Mucosa of rectum (tissue), 2 donors: ENCODE measurements around the gene FAM200A.
"Not testable (repeated sequence)": the region's sequence is repeated elsewhere in the genome, so short reads cannot be mapped to it uniquely, and the experiment has no call there.

ENCODE experiments used
- H3K27ac ChIP-seq, 2 donors: one replicate each; pipeline ENCODE4 v1.7.0; 2013; ENCODE audit warnings: inconsistent platforms in 2 of 2, low read depth in 2 of 2, low read length in 2 of 2
- H3K27me3 ChIP-seq, 2 donors: one replicate each; pipeline ENCODE4 v1.7.0; 2013; ENCODE audit warnings: low read length in 2 of 2; ENCODE audit not compliant: control insufficient read depth in 2 of 2, insufficient read depth in 2 of 2
- H3K36me3 ChIP-seq, 2 donors: one replicate each; pipeline ENCODE4 v1.7.0; 2013; ENCODE audit warnings: low read length in 2 of 2; ENCODE audit not compliant: control insufficient read depth in 2 of 2, insufficient read depth in 2 of 2
- H3K4me1 ChIP-seq, 2 donors: one replicate each; pipeline ENCODE4 v1.7.0; 2013; ENCODE audit warnings: low read length in 2 of 2, mild to moderate bottlenecking in 1 of 2; ENCODE audit not compliant: control insufficient read depth in 2 of 2, insufficient read depth in 2 of 2
- H3K4me3 ChIP-seq, 2 donors: one replicate each; pipeline ENCODE4 v1.7.0; 2013; ENCODE audit warnings: low read length in 2 of 2
- H3K9ac ChIP-seq, 2 donors: one replicate each; pipeline ENCODE4 v1.7.0; 2013; ENCODE audit warnings: low read length in 2 of 2, low read depth in 1 of 2, mild to moderate bottlenecking in 1 of 2
- H3K9me3 ChIP-seq, 2 donors: one replicate each; pipeline ENCODE4 v1.7.0; 2013; ENCODE audit warnings: low read length in 2 of 2; ENCODE audit not compliant: control insufficient read depth in 2 of 2
- donor health status: healthy.
- donor health status: Normal muscosa, but diverticular disease.

Gene FAM200A

DNA sequence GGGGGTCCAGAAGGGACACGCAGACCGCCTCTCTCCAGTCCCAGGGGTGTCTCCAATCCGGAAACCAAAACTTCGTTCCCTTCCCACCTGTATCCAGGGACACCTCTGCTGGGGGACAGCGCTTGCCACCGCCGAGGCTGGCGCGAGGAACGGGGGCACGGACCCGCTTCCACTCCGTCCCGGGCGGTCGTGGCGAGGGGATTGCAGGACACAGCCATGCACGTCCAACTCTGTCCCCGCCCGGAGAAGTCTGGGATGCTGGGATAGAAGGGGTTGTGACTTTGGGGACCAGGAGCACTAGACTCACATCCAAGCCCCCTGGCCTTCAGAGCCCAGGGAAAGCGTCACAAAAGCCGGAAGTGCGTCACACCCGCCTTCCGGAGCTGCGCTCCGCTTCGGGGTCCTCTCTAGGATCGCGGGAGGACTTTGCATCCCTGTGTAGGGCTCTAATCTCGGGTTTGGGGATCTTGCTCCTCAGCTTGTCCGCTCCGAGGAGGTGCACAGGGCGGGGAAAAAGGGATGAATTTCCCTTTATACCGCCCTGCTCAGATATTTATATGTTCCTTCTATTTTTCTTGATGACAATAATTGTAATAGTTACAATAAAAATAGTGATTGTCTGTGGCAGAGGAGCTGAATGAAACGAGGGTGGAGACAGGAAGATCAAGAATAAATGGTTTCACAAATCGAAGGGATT, at the start of gene FAM200A:
FAM200A (minus strand) TSS at position 348 of the 697 bp plus-strand sequence. CDS start 3,707 bp downstream, outside the sequence.
- Histone ChIP-seq H3K27me3 (no peaks in the 10 kb centered on the region), H3K9me3 (no peaks in the 10 kb centered on the region), H3K4me3 (peak within 1 kb of the TSS; percentile 91 to 97), H3K36me3 (peaks cover 13 to 24% of the 10 kb centered on the region in 2 donors), H3K27ac (peak within 1 kb of the TSS; percentile 50 to 84), H3K9ac (peak within 1 kb of the TSS; percentile 92 to 99), H3K4me1 (peaks cover 0 to 5% of the 10 kb centered on the region in 2 donors)

DNA sequence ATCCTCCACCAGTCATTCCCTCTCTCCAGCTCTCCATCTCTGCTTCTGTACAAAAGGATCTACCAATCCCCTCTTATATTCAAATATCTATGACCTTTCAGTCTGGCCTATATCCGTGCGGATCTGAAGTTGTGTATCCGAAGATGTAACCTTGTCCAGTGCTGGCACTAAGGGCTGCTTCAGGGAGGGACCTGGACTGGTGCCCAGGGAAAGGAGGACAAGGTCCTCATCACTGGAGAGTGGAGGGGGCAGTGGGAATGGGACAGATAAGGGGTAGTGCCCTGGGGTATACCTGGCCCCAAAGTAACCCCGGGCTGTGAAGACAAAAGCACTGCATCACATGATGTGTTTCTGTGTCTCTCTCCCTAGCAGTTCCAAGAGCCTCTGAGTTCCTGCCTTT, 47.9 kb upstream of the FAM200A start:
- Histone ChIP-seq H3K4me3 (no peak overlapping the region), H3K27me3 (no peaks in the 10 kb centered on the region), H3K4me1 (no peaks in the 10 kb centered on the region), H3K27ac (no peak overlapping the region), H3K36me3 (no peaks in the 10 kb centered on the region), H3K9ac (no peak overlapping the region), H3K9me3 (no peaks in the 10 kb centered on the region)

DNA sequence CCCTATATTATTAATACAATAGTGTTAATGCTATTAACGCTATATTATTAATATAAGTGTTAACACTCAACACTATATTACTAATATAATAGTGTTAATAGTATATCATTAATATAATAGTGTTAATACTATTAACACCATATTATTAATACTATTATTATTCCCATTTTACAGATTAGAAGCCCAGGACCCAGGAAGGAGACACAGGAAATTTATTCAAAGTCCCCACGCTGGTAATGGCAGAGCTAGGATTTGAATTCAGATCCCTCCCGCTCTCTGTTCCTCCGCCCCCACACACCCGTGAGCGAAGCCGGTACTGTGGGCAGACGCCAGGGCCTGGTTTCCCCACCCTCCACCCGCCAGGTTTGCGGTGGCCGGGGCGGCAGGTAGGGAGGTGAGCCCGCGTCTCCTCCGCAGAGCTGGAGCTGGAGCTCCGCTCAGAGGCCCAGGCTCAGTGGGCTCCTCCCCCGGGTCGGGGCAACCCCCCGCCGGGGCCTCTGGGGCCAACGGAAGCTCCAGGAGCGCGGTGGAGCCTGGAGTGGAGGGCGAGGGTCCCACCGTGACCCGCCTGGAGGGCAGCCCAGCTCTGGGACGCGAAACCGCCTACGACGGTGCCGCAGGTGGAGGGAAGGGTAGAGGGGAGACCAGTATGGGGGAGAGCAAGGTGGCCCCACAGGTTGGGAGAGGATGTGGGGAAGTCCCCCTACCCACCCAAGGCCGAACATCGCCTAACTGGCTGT, 46.0 kb upstream of the FAM200A start, which contains the start of gene TMEM225B:
TMEM225B (plus strand) TSS at position 506 of the 740 bp plus-strand sequence. CDS start 6,122 bp downstream, outside the sequence.
- no peaks in the 10 kb centered on the region for H3K27me3 ChIP-seq

DNA sequence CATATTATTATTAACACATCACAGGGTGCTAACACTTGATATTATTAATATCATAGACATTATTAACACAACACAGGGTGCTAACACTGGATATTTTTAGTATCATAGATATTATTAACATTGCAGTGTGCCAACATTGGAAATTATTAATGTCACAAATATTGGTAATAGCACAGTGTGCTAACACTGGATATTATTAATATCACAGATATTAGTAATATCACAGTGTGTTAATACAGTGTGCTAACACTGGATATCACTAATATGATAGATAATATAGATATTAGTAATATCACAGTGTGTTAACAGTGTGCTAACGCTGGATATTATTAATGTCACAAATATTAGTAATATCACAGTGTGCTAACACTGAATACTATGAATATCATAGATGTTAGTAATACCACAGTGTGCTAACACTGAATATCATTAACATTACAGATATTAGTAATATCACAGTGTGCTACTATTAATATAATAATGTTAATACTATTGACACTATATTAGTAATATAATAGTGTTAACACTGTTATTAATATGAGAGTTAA, 44.6 kb upstream of the FAM200A start:
- no peak overlapping the region for H3K9ac ChIP-seq
- H3K4me1 ChIP-seq, result no peaks in the 10 kb centered on the region
- H3K4me3 ChIP-seq, result no peak overlapping the region
- no peak overlapping the region for H3K27ac ChIP-seq
- no peaks in the 10 kb centered on the region for H3K9me3 ChIP-seq
- H3K27me3 ChIP-seq, result no peaks in the 10 kb centered on the region
- H3K36me3 ChIP-seq, result no peaks in the 10 kb centered on the region

More for the DNA sequence above, 46.0 kb upstream of the FAM200A start, which contains the start of gene TMEM225B:
- Histone ChIP-seq H3K9ac (no peak within 1 kb of the TSS), H3K27ac (no peak within 1 kb of the TSS), H3K36me3 (no peaks in the 10 kb centered on the region), H3K9me3 (no peaks in the 10 kb centered on the region), H3K4me1 (no peaks in the 10 kb centered on the region), H3K4me3 (no peak within 1 kb of the TSS)

DNA sequence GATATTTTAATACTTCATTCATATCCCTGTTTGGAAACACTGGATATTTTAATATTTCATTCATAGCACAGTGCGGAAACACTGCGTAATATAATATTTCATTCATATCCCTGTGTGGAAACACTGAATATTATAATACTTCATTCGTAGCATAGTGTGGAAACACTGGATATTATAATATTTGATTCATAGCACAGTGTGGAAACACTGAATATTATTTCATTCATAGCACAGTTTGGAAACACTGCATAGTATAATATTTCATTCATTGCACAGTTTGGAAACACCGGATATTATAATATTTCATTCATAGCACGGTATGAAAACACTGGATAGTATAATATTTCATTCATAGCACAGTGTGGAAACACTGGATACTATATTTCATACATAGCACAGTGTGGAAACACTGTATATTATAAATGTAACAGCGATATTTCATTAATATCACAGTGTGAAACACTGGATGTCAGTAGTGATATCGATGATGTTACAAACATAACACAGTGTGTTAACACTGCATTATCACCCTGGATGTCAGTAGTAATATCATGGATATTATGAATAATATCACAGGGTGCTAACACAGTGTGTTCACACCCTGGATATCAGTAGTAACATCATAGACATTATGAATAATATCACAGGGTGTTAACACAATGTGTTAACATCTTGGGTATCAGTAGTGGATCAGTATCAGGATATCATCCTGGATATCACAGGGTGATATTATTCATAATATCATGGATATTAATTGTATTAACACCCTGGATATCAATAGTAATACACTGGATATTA, 43.2 kb upstream of the FAM200A start:
- Histone ChIP-seq H3K9ac (no peak overlapping the region), H3K27me3 (no peaks in the 10 kb centered on the region), H3K4me1 (no peaks in the 10 kb centered on the region), H3K9me3 (no peaks in the 10 kb centered on the region), H3K36me3 (no peaks in the 10 kb centered on the region), H3K27ac (no peak overlapping the region), H3K4me3 (no peak overlapping the region)

DNA sequence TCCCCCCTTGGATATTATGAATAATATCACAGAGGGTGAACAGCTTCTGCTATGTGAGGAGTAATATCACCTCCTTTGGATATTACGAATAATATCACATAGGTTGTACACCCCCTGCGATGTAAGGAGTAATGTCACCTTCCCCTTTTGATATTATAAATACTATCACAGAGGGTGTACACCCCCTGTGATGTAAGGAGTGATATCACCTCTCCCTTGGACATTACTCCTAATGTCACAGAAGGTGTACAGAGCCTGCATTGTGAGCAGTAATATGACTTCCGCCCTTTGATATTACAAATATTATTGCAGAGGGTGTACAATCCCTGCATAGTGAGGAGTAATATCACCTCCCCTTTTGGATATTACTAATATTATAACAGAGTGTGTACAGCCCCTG, 37.0 kb upstream of the FAM200A start:
- no peaks in the 10 kb centered on the region for H3K36me3 ChIP-seq
- H3K27ac ChIP-seq, result no peak overlapping the region
- no peak overlapping the region for H3K9ac ChIP-seq
- no peak overlapping the region for H3K4me3 ChIP-seq
- no peaks in the 10 kb centered on the region for H3K9me3 ChIP-seq
- H3K4me1 ChIP-seq, result no peaks in the 10 kb centered on the region
- no peaks in the 10 kb centered on the region for H3K27me3 ChIP-seq

DNA sequence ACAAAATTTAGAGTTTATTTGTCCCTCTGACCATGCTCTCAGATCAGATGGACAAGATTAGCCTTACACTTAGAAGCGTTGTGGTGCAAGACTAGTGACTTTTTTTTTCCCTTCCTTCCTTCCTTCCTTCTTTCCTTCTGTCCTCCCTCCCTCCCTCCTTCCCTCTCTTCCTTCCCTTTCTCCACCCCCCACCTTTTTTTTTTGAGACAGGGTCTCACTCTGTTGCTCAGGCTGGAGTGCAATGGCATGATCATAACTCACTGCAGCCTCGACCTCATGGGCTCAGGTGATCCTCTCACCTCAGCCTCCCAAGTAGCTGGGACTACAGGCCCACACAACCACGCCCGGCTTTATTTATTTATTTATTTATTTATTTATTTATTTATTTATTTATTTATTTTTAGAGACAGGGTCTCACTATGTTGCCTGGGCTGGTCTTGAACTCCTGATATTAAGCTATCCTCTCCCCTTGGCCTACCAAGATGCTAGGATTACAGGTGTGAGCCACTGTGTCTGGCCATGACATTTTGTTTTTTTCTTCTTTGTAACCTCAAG, 28.9 kb upstream of the FAM200A start:
- not testable (repeated sequence) for H3K27me3 ChIP-seq, H3K36me3 ChIP-seq, H3K9me3 ChIP-seq, H3K27ac ChIP-seq
- Histone ChIP-seq H3K4me1 (peaks cover 11 to 12% of the 10 kb centered on the region in 2 donors), H3K4me3 (peak overlapping the region; percentile 70 to 78), H3K9ac (peak overlapping the region; percentile 68 to 70)

DNA sequence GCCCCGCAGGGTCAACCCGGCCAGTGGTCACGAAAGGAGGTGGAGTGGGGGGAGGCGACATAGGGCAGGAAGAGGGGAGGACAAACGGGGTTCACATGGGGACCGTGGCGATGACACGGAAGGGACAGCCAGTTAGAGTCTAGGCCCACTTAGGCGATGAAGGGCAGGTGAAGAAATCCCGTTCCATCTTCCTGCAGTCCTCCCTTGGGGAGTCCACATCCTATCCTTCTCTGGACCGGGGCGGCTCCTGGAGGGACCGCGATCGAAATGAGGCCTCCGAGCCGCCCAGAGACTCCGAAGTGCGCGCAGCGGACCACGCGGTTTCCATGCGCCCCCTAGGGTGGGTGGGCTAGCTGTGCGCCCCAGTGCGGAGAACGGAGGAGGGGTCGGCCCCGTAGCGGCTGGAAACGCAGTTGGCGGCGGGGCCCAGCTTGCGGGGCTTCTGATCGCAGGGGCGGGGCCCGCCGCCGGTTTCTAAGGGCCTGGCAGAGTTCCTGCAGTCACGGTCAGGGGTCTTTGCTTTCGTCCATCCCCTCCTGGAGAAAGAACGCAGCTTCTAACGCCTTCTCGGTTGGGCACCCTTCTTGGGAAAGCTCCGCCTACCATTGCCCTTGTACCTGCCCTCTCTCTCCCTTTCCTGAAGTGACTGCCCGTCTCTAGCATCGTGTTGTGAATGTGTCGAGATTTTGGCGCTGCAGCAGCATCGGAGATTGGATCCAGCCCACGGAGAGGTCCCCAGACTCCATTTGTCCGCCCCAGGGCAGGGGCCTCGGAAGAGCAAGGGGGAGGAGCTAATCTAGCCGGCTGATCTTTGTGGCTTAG, 28.3 kb upstream of the FAM200A start:
- H3K9me3 ChIP-seq, result no peaks in the 10 kb centered on the region
- H3K36me3 ChIP-seq, result no peaks in the 10 kb centered on the region
- H3K27me3 ChIP-seq, result no peaks in the 10 kb centered on the region
- H3K4me1 ChIP-seq, result peaks cover 11 to 12% of the 10 kb centered on the region in 2 donors
- H3K27ac ChIP-seq, result no peak overlapping the region
- H3K9ac ChIP-seq, result peak overlapping the region; percentile 68 to 70
- peak overlapping the region; percentile 70 to 78 for H3K4me3 ChIP-seq
